Renal pelvis (tissue), 4 donors: ENCODE results near the gene EPHA4. TPM values are rescaled to one million over a fixed set of nuclear protein-coding genes. Genes with fewer than 3 reads are reported as not detected.
A peak's percentile ranks its signal among the peaks of the same experiment; 100 is the strongest.

Experiments used
- DNase-seq: peaks from one replicate; pipeline ENCODE4 v3.0.0-alpha.2; 2013
- polyA plus RNA-seq, 3 donors: library from polyadenylated mRNA; unstranded; fragments of 120-200 nt; gene quantifications; one replicate each; pipeline ENCODE4 v1.2.1, GENCODE V29; 2013; ENCODE audit not compliant: insufficient read length in 3 of 3

EPHA4 gene
- polyA plus RNA-seq, 3 donors: 52.8 to 65.0 (median 56.1) TPM

GRCh38 chr2:221573430-221574230 is 1.5 kb upstream of the EPHA4 start:
- DNase-seq: peak; percentile 90

DNA sequence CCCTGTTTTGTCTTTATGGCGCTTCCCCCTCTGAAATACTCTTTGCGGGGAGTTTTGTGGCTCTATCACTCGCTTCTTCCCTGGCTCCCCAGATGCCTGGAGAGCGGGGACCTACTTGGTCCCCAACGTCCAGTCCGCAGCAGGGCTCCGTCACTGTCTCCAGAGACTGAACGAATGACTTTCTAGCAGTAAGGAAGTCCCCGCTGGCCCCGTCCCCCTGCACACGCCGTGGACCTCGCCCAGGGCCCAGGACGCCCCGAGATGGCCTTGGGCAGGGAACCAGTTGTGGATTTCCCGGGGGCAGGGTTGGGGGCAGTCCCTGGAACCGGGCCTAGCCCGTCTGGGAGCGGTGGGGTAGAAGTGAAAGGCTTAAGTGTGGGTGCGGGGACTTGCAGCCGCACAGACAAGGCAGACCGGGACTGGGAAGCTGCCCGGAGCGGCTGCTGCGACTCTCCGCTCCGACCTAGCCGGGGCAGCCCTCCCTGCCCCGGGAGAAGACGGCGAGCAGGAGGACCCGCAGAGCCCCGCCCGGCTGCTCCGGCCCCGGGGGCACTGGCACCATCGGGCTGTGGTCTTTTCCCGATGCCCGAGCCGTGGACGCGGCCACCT is 821 bp upstream of the EPHA4 start:
- DNase-seq: peak; percentile 49

DNA sequence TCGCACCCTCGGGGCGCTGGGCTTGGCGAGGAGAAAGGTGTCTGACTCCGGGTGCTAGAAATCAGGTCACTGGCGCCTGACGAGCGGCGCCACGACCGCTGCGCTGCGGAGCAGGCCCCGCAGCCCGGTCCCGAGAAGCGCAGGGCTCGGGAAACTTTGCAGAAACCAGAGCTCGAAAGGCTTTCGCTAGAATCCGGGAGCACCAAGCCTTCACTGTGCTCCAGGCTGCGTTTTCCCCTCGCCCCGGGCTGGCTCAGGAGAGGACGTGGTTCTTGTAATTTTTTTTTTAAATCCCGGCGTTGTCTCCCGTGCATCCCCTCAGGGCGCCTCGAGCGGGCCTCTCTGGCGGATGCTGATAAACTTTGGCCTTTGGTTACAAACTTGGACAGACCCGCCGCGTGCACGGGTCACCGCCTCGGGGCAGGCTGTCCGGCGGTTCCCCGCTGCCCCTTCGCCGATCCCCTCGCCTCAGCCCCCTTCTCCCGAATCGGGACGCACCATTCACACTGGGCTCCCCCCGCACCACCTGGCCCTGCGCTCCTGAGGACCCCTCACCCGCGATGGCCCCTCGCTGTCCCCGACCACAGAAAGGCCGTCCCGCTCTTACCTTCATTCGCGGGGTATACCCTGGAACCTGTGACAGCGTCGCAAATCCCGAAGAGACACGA is 419 bp downstream of the EPHA4 start:
- no peak for DNase-seq

DNA sequence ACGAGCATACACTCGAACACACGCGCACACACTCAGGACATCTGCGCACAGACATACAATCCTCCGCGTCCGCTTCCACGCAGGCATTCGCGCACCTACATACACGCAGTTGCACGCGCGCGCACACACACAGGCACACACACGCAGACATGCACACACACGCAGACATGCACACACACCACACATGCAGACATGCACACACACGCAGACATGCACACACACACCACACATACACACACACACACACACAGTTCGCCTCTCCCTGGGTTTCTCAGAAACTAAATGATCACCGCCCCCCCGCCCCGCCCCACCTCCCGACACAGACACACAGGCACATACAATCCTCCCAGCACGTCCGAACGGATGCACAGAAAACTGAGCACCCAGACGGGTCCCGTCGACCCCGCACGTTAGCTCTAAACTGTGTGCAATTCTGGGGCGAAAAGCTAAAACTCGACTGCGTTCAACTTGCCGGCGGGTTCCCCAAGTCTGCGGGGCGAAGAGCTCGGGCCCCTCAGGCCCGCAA is 1.0 kb downstream of the EPHA4 start:
- DNase-seq: no peak

GRCh38 chr2:221570321-221570935 is 1.7 kb downstream of the EPHA4 start:
- DNase-seq: no peak

DNA sequence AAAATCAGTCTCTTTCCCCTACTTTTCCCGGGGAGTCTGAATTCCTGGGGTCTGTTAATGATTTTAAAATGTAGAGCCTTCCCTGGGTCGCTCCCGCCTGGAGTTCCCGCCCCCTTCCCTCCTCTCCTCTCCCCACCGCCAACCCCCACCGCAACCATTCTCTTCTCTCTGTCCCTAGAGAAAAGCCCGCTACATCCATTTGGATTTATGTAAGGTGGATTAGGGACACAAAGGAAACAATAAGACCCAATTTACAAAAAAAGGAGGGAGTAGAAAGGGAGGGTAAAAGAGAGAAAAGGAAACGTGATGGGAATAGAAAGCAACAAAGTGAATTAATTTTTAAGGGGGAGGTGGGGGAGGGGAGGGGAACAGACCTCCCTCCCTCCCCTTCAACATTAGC is 2.2 kb downstream of the EPHA4 start:
- DNase-seq: no peak

GRCh38 chr2:221569425-221569845 is 2.7 kb downstream of the EPHA4 start:
- no peak for DNase-seq

GRCh38 chr2:221568299-221568698 is 3.8 kb downstream of the EPHA4 start:
- DNase-seq: no peak

DNA sequence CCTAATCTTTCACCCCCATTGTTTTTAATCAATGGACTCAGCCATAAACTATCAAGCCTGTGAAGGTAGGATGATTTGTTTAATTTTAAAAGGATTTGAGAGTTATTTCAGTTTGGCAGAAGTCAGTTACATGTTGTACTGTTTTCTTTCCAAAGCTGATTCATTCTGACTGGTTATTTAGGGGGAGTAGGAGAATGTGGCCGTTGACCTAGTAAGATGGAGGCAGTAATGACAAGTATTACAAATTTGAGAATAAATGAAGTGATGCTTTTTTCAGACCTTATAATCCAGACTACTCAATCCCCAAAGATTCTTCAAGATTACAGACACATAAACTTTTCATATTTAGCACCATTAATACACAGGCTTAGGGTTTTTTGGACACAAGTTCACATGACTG is 4.3 kb downstream of the EPHA4 start:
- no peak for DNase-seq

GRCh38 chr2:221567231-221567760 is 4.8 kb downstream of the EPHA4 start:
- DNase-seq: no peak

GRCh38 chr2:221563270-221563985 is 8.7 kb downstream of the EPHA4 start:
- no peak for DNase-seq

DNA sequence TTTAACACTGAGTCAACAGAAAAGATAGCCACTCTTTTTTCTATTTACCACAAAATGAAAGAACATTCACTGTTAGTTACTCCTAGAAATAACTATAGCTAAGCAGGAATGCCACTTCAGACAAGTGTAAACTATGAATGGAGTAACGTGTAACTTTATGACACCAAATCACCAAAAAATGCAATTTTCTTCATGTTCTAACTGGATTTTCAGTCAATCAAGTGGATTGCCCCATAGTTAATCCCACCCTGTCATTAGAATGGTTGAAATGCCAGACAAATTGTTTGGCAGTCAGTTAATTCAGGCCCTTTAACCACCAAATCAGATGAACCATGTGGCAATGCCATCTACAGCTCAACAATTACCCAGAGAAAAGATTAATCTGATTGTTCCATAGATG is 9.9 kb downstream of the EPHA4 start:
- no peak for DNase-seq

GRCh38 chr2:221561770-221562169 is 10.3 kb downstream of the EPHA4 start:
- no peak for DNase-seq

DNA sequence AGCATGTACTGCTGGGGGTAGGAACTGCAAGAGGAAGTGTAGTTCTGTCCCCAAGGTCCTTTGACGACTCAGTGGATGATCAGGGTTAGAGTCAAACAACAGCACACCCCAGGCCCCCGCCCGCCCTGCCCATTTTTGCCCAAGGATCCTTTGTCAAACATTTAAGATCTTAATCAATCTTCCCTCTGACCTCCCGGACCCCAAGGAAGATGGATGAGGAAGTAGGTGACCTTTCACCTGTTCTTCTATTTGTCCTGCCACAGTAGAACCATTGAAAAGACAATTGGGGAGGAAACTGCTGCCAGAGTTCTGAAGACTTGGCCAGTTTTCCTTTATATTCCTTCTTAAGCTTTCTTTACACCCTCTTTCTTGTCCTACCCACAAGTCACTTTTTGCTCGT is 12.1 kb downstream of the EPHA4 start:
- DNase-seq: no peak

GRCh38 chr2:221558107-221558506 is 14.0 kb downstream of the EPHA4 start:
- no peak for DNase-seq

DNA sequence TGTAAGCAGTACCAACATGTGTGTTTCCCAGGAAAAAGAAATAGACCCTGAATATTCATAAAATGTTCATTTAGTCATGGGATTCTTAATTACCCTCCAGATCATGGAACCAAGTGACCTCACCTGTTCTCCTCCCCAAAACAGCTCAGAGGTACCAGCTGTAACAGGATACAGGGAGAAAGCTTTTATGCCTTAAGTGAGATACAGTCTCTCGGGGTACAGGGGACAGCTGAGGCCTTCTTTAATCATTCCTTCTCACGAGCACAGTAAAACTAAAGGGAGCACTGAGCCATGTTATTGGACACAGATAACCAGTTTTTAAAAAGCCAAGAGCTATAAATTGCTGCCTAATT is 16.6 kb downstream of the EPHA4 start:
- no peak for DNase-seq

- no peak for DNase-seq
Measured at GRCh38 chr2:221554769-221555493, 17.2 kb downstream of the EPHA4 start.

DNA sequence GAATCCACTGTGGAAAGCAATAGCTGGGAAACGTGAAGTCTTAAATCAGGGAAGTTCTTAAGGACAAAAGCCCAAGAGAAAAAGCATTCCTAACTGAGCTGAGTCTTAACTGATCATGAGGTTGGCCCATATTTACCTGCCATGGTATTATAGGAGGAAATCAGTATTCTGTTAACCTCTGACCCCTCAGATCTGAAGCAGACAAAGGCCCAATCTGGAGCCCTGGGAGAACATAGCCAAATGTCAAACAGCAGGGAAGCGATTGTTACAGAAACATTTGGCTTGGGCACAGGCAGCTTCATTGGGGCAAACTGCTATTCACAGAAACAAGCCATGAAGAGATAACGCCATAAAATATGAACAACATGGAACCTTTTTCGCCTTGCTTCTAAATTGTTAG is 18.8 kb downstream of the EPHA4 start:
- DNase-seq: no peak

DNA sequence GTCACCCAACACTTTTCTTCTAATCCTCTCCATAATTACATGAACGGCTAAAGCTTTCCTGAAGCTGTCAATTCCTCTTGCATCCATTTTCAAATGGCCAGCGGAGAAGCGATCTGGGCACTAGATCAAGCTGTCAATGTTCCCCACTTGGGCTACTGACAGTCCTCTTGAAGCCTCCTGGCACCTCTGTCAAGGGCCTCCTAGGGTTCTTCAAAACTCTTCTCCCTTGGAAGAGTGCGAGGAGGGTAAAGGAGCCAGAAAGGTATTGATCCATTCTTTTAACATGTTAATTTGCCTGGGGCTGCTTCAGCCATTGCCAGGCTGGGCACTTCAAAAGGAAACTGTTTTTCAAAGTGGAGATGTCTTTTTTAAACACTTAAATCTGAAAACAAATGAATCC is 19.8 kb downstream of the EPHA4 start:
- no peak for DNase-seq

- no peak for DNase-seq
Measured at GRCh38 chr2:221551864-221552263, 20.2 kb downstream of the EPHA4 start.

GRCh38 chr2:221549143-221549542 is 23.0 kb downstream of the EPHA4 start:
- no peak for DNase-seq
